SK-N-SH (cell line): Measurements from ENCODE around the gene F8. TPM values are rescaled to one million over a fixed set of nuclear protein-coding genes. Genes with fewer than 3 reads are reported as not detected.
A peak's percentile ranks its signal among the peaks of the same experiment; 100 is the strongest.

Experiments used
- CTCF ChIA-PET: fragments of 300-600, 350-600 bp; formaldehyde crosslinking; extraction: SDS; loops from one replicate; lab custom pipeline; 2021; lab: Yijun Ruan, JAX
- POLR2A ChIA-PET: fragments of 350-600 bp; sonication (Branson Sonifier 250); formaldehyde crosslinking; extraction: SDS; loops from one replicate; lab custom pipeline; 2020; ENCODE audit warnings: antibody characterized with exemption, inconsistent platforms; lab: Yijun Ruan, JAX
- DNase-seq: peaks from one replicate; pipeline ENCODE4 v3.0.0; 2012
- H2AFZ ChIP-seq: fragments of 200-600 bp; sonication (generic); 2 replicates; pipeline ENCODE4 v1.8.1; 2016; ENCODE audit warnings: antibody characterized with exemption, mild to moderate bottlenecking, low read depth
- H3F3A ChIP-seq: fragments of 200-600 bp; sonication (generic); replicated peaks from 2 replicates; pipeline ENCODE3; 2016; ENCODE audit warnings: antibody characterized with exemption, mild to moderate bottlenecking; ENCODE audit not compliant: insufficient read depth
- H3K27ac ChIP-seq, 2 experiments: fragments of 200-500 bp in 1 of 2; fragments of 200-600 bp in 1 of 2; sonication (Bioruptor generic) in 1 of 2; sonication (generic), shearing (Covaris generic) in 1 of 2; 2 replicates each; pipeline versions ENCODE4 v1.5.1 to v1.6.1; 2014 to 2016; ENCODE audit warnings: low read depth in 2 of 2, inconsistent platforms in 1 of 2, low read length in 1 of 2, mild to moderate bottlenecking in 1 of 2, mixed read lengths in 1 of 2
- H3K27me3 ChIP-seq: fragments of 200-600 bp; sonication (generic), shearing (Covaris generic); 2 replicates; pipeline ENCODE4 v1.6.1; 2016; ENCODE audit warnings: mixed run types; ENCODE audit not compliant: insufficient read depth
- H3K36me3 ChIP-seq, 2 experiments: fragments of 200-500 bp in 1 of 2; fragments of 200-600 bp in 1 of 2; sonication (Bioruptor generic) in 1 of 2; sonication (generic) in 1 of 2; replicated peaks in 1 of 2; 2 replicates each; pipeline versions ENCODE3 to v1.5.1; 2014 to 2016; ENCODE audit warnings: low read length in 1 of 2, mild to moderate bottlenecking in 1 of 2; ENCODE audit not compliant: insufficient read depth in 2 of 2, control insufficient read depth in 1 of 2
- H3K4me1 ChIP-seq, 2 experiments: fragments of 200-500 bp in 1 of 2; fragments of 200-600 bp in 1 of 2; sonication (Bioruptor generic) in 1 of 2; sonication (generic), shearing (Covaris generic) in 1 of 2; 2 replicates each; pipeline versions ENCODE4 v1.5.1 to v1.6.1; 2014 to 2016; ENCODE audit warnings: low read depth in 1 of 2, low read length in 1 of 2, mixed run types in 1 of 2; ENCODE audit not compliant: insufficient read depth in 2 of 2, control insufficient read depth in 1 of 2
- H3K4me2 ChIP-seq: fragments of 200-600 bp; sonication (generic), shearing (Covaris generic); 2 replicates; pipeline ENCODE4 v1.6.1; 2017; ENCODE audit warnings: mixed run types
- H3K4me3 ChIP-seq, 2 experiments: fragments of 200-500 bp in 1 of 2; fragments of 200-600 bp in 1 of 2; sonication (Bioruptor generic) in 1 of 2; sonication (generic), shearing (Covaris generic) in 1 of 2; 2 replicates each; pipeline versions ENCODE4 v1.5.1 to v1.8.1; 2014 to 2016; ENCODE audit warnings: low read depth in 2 of 2, inconsistent platforms in 1 of 2, low read length in 1 of 2, mild to moderate bottlenecking in 1 of 2, mixed read lengths in 1 of 2, moderate library complexity in 1 of 2
- H3K79me2 ChIP-seq: fragments of 200-600 bp; sonication (generic); 2 replicates; pipeline ENCODE4 v1.8.1; 2017; ENCODE audit warnings: mild to moderate bottlenecking; ENCODE audit not compliant: insufficient read depth
- H3K9ac ChIP-seq: fragments of 200-600 bp; sonication (generic); 2 replicates; pipeline ENCODE4 v1.6.1; 2017; ENCODE audit warnings: mixed run types
- H3K9me2 ChIP-seq: fragments of 200-600 bp; sonication (generic); 2 replicates; pipeline ENCODE4 v1.6.1; 2017; ENCODE audit warnings: mixed run types
- H3K9me3 ChIP-seq: fragments of 200-600 bp; sonication (generic); 2 replicates; pipeline ENCODE4 v1.6.1; 2017; ENCODE audit warnings: mixed run types, mild to moderate bottlenecking, moderate library complexity
- H4K20me1 ChIP-seq: fragments of 200-600 bp; sonication (generic); 2 replicates; pipeline ENCODE4 v1.6.1; 2017; ENCODE audit warnings: mild to moderate bottlenecking, mixed run types; ENCODE audit not compliant: insufficient read depth
- ELF1 ChIP-seq: IDR thresholded peaks from 2 replicates; pipeline ENCODE4 v1.4.0; 2012
- EP300 ChIP-seq, 2 experiments: IDR thresholded peaks; 2 replicates each; pipeline versions ENCODE4 v1.4.0 to v1.6.1; 2012; ENCODE audit warnings: borderline replicate concordance in 1 of 2, low read depth in 1 of 2, low read length in 1 of 2
- EZH2phosphoT487 ChIP-seq: fragments of 200-600 bp; sonication (generic); IDR thresholded peaks from 2 replicates; pipeline ENCODE4 v1.6.1; 2017; ENCODE audit warnings: low read depth, mixed run types, mild to moderate bottlenecking, antibody characterized with exemption, moderate library complexity, borderline replicate concordance
- FOSL2 ChIP-seq: IDR thresholded peaks from 2 replicates; pipeline ENCODE4 v1.4.0; 2012; ENCODE audit warnings: low read depth, mild to moderate bottlenecking, moderate library complexity, borderline replicate concordance
- FOXJ3 ChIP-seq: sonication (generic); formaldehyde crosslinking; IDR thresholded peaks from 2 replicates; pipeline ENCODE4 v1.5.1; 2020; ENCODE audit warnings: mild to moderate bottlenecking, missing genetic modification reagents
- FOXM1 ChIP-seq: IDR thresholded peaks from 2 replicates; pipeline ENCODE4 v1.4.0; 2012; ENCODE audit warnings: low read depth, mild to moderate bottlenecking
- GATA2 ChIP-seq: sonication (generic); formaldehyde crosslinking; IDR thresholded peaks from 2 replicates; pipeline ENCODE4 v1.5.0; 2020; ENCODE audit warnings: mild to moderate bottlenecking, missing genetic modification reagents
- JUND ChIP-seq: IDR thresholded peaks from 2 replicates; pipeline ENCODE4 v1.4.0; 2012
- MAX ChIP-seq: IDR thresholded peaks from 2 replicates; pipeline ENCODE4 v1.4.0; 2012; ENCODE audit warnings: low read depth
- MEF2A ChIP-seq: IDR thresholded peaks from 2 replicates; pipeline ENCODE4 v1.4.0; 2012; ENCODE audit warnings: low read depth, borderline replicate concordance
- MXI1 ChIP-seq: IDR thresholded peaks from 2 replicates; pipeline ENCODE4 v1.6.1; 2012; ENCODE audit warnings: mild to moderate bottlenecking, low read depth, low read length, improper control_type of control experiment
- NRF1 ChIP-seq: IDR thresholded peaks from 2 replicates; pipeline ENCODE4 v1.6.1; 2012; ENCODE audit warnings: low read depth, mild to moderate bottlenecking, low read length
- PBX3 ChIP-seq: IDR thresholded peaks from 2 replicates; pipeline ENCODE4; 2012
- POLR2AphosphoS5 ChIP-seq: IDR thresholded peaks from 2 replicates; pipeline ENCODE4 v1.6.1; 2012; ENCODE audit warnings: low read depth, low read length
- RCOR1 ChIP-seq: fragments of 150-350 bp; IDR thresholded peaks from 2 replicates; pipeline ENCODE4 v1.6.1; 2017; ENCODE audit warnings: antibody characterized with exemption, low read length
- REST ChIP-seq: IDR thresholded peaks from 2 replicates; pipeline ENCODE4 v1.6.1; 2012; ENCODE audit warnings: mild to moderate bottlenecking, low read depth, low read length, moderate library complexity
- RFX5 ChIP-seq: IDR thresholded peaks from 2 replicates; pipeline ENCODE4 v1.6.1; 2012; ENCODE audit warnings: mild to moderate bottlenecking, improper control_type of control experiment, low read length
- SIN3A ChIP-seq: IDR thresholded peaks from 2 replicates; pipeline ENCODE4 v1.6.1; 2012; ENCODE audit warnings: low read depth, mild to moderate bottlenecking, low read length, moderate library complexity, borderline replicate concordance
- SMC3 ChIP-seq: IDR thresholded peaks from 2 replicates; pipeline ENCODE4 v1.6.1; 2012; ENCODE audit warnings: low read depth, low read length, improper control_type of control experiment
- USF1 ChIP-seq: IDR thresholded peaks from 2 replicates; pipeline ENCODE4 v1.4.0; 2012; ENCODE audit warnings: low read depth, borderline replicate concordance
- WGBS: methylation state at CpG from one replicate; pipeline ENCODE4 v1.1.6; 2017; ENCODE audit warnings: low lambda C conversion rate; 5-methylcytosine and 5-hydroxymethylcytosine counted together
- polyA plus RNA-seq, 3 experiments: library from polyadenylated mRNA; depleted of rRNA; stranded (reverse); fragments of >200 nt; gene quantifications; 2 replicates each; pipeline ENCODE4 v1.2.3, GENCODE V29; 2012

Gene F8
- polyA plus RNA-seq, 1 of the 3 experiments (the other 2 are of a cell fraction), result 2.5 TPM

GRCh38 chrX:155070975-155071693 is 48.6 kb upstream of the F8 start, which contains the start of the genes BRCC3, CMC4 and MTCP1 (continued):
- TF ChIP-seq USF1 (no peak), REST (no peak), PBX3 (no peak), EZH2phosphoT487 (no peak)

- H3K9me3 ChIP-seq, result no peaks in the 10 kb centered on the region
- WGBS, result 41% methylated on average over 16 of the region's 16 CpGs
- no peaks in the 10 kb centered on the region for H3K27me3 ChIP-seq
- peak overlapping the region; percentile 83 for H3K9ac ChIP-seq
- H3K9me2 ChIP-seq, result no peaks in the 10 kb centered on the region
- H3K4me2 ChIP-seq, result peak overlapping the region; percentile 68
- ChIA-PET POLR2A (no interaction called here), CTCF (interaction anchor here (6.9 kb wide), 1 partner anchor 14 kb away, joined by 35 read pairs; no protein-coding TSS in a partner anchor)
- peak overlapping the region; percentile 64 to 75 for H3K27ac ChIP-seq
- peak; percentile 48 for DNase-seq
- TF ChIP-seq FOXM1, result no peak
- TF ChIP-seq FOSL2, result no peak
- TF ChIP-seq POLR2AphosphoS5, result no peak
- no peak for TF ChIP-seq ELF1
- no peak for TF ChIP-seq JUND
- TF ChIP-seq REST, result no peak
- no peak for TF ChIP-seq SMC3
- TF ChIP-seq MAX, result no peak
- no peak for TF ChIP-seq FOXJ3 (CRISPR knock-in tag)
- no peak for TF ChIP-seq GATA2
- TF ChIP-seq PBX3, result no peak
- TF ChIP-seq SIN3A, result no peak
- no peak for TF ChIP-seq RCOR1
- no peak for TF ChIP-seq NRF1
- TF ChIP-seq MXI1, result no peak
- no peak for TF ChIP-seq RFX5
- TF ChIP-seq MEF2A, result no peak
- no peak for TF ChIP-seq EP300 (IDR thresholded peaks at IDR 0.05; ENCODE audit: borderline replicate concordance in 1 of 2, low read depth in 1 of 2, low read length in 1 of 2)
- peaks cover 5% of the 10 kb centered on the region for H3F3A ChIP-seq
- H2AFZ ChIP-seq, result peak overlapping the region; percentile 60; the same call in 1 of the 2 replicates
- peaks cover 0 to 10% of the 10 kb centered on the region in 2 experiments for H3K36me3 ChIP-seq
- H4K20me1 ChIP-seq, result no peaks in the 10 kb centered on the region
- H3K79me2 ChIP-seq, result peaks cover 43% of the 10 kb centered on the region
- H3K4me1 ChIP-seq, result no peaks in the 10 kb centered on the region; a peak in 2 of 4 replicates
- H3K4me3 ChIP-seq, result peak overlapping the region; percentile 64
Observed at GRCh38 chrX:155070663-155070974, 48.1 kb upstream of the F8 start.
